CD4-positive, alpha-beta T cell (primary cell): Measurements from ENCODE around the gene MTM1. TPM values are rescaled to one million over a fixed set of nuclear protein-coding genes. Genes with fewer than 3 reads are reported as not detected.

ENCODE experiments used
- ATAC-seq: fragments of 200-7000 bp; cut with Tn5 transposase; one replicate; pipeline ENCODE4 v1.10.0; 2022; ENCODE audit warnings: mild to moderate bottlenecking; ENCODE audit not compliant: poor library complexity
- CTCF ChIA-PET: fragments of 350-600 bp; sonication (Branson Sonifier 250); formaldehyde crosslinking; loops from one replicate; lab custom pipeline; 2021; ENCODE audit warnings: antibody characterized with exemption, inconsistent platforms; lab: Charles Lee
- POLR2A ChIA-PET: fragments of 350-600 bp; sonication (Branson Sonifier 250); formaldehyde crosslinking; loops from one replicate; lab custom pipeline; 2021; ENCODE audit warnings: antibody characterized with exemption, inconsistent platforms; lab: Charles Lee
- DNase-seq, 14 experiments: peaks; one replicate each; pipeline ENCODE4 v3.0.0-alpha.2; 2013 to 2020; ENCODE audit warnings: mixed read lengths in 2 of 14
- H3K27ac ChIP-seq, 2 donors: one replicate each; pipeline versions ENCODE4 v1.5.1 to v1.7.0; 2013; ENCODE audit warnings: low read length in 2 of 2, low read depth in 1 of 2, mild to moderate bottlenecking in 1 of 2
- H3K27me3 ChIP-seq, 2 experiments: 1 replicate in 1 of 2; 2 replicates in 1 of 2; pipeline versions ENCODE4 v1.6.1 to v1.7.0; 2013; ENCODE audit warnings: low read length in 2 of 2, control low read depth in 1 of 2, mild to moderate bottlenecking in 1 of 2, moderate library complexity in 1 of 2; ENCODE audit not compliant: insufficient read depth in 2 of 2, control insufficient read depth in 1 of 2
- H3K36me3 ChIP-seq: one replicate; pipeline ENCODE4 v1.6.1; 2013; ENCODE audit warnings: low read length, control low read depth; ENCODE audit not compliant: insufficient read depth
- H3K4me1 ChIP-seq: one replicate; pipeline ENCODE4 v1.6.1; 2013; ENCODE audit warnings: low read length, control low read depth; ENCODE audit not compliant: insufficient read depth
- H3K4me3 ChIP-seq: one replicate; pipeline ENCODE4 v1.5.1; 2013; ENCODE audit warnings: mild to moderate bottlenecking, low read length, moderate library complexity
- H3K9me3 ChIP-seq, 2 experiments: 1 replicate in 1 of 2; 2 replicates in 1 of 2; pipeline versions ENCODE4 v1.6.1 to v1.7.0; 2013; ENCODE audit warnings: low read length in 2 of 2, mild to moderate bottlenecking in 2 of 2, control low read depth in 1 of 2, moderate library complexity in 1 of 2; ENCODE audit not compliant: control insufficient read depth in 1 of 2, insufficient read depth in 1 of 2
- H3K27ac Mint-ChIP-seq: one replicate; pipeline ENCODE4 v1.8.0; 2020; ENCODE audit warnings: mixed read lengths
- H3K27me3 Mint-ChIP-seq: one replicate; pipeline ENCODE4 v1.8.0; 2021; ENCODE audit warnings: mixed read lengths
- H3K36me3 Mint-ChIP-seq: one replicate; pipeline ENCODE4 v1.8.0; 2021; ENCODE audit warnings: low read depth, mixed read lengths
- H3K4me1 Mint-ChIP-seq: one replicate; pipeline ENCODE4 v1.8.0; 2021; ENCODE audit warnings: low read depth, mixed read lengths
- H3K4me3 Mint-ChIP-seq: one replicate; pipeline ENCODE4 v1.8.0; 2020; ENCODE audit warnings: mild to moderate bottlenecking, mixed read lengths
- H3K9me3 Mint-ChIP-seq: one replicate; pipeline ENCODE4 v1.8.0; 2020; ENCODE audit warnings: mixed read lengths
- CTCF ChIP-seq: fragments of 200-600 bp; IDR thresholded peaks from one replicate; pipeline ENCODE4 v1.8.0; 2022; ENCODE audit warnings: antibody characterized with exemption, mild to moderate bottlenecking
- intact Hi-C, 2 experiments: fragments of 100-400 bp; cut with DNase I in 1 of 2; cut with micrococcal nuclease in 1 of 2; formaldehyde crosslinking; loops; one replicate each; pipeline versions ENCODE4 v1.15.1 to v1.9.0; 2023 to 2025; cut with DNase I, micrococcal nuclease
- total RNA-seq, 174 experiments: library from RNA in 2 of 174; stranded (reverse) in 2 of 174; gene quantifications; one replicate each; pipeline ENCODE4 v1.2.3 and lab custom pipeline; 2021 to 2026

Gene MTM1
- total RNA-seq, 2 experiments from 2014 or later: 20.6 to 26.9 TPM

- DNase-seq: no peak
- Histone ChIP-seq H3K9me3 (no peaks in the 10 kb centered on the region), H3K27me3 (no peaks in the 10 kb centered on the region), H3K4me3 (no peak overlapping the region), H3K36me3 (peaks cover 34% of the 10 kb centered on the region), H3K27ac (no peak overlapping the region), H3K4me1 (no peaks in the 10 kb centered on the region)
- TF ChIP-seq CTCF: no peak
- H3K27me3 Mint-ChIP-seq: no peaks in the 10 kb centered on the region
- no peak overlapping the region for H3K4me3 Mint-ChIP-seq
- no peak overlapping the region for H3K27ac Mint-ChIP-seq
- H3K36me3 Mint-ChIP-seq: peaks cover 67% of the 10 kb centered on the region
- CTCF ChIA-PET: no interaction called here
- H3K9me3 Mint-ChIP-seq: no peaks in the 10 kb centered on the region
- H3K4me1 Mint-ChIP-seq: peaks cover 4% of the 10 kb centered on the region
- POLR2A ChIA-PET: no interaction called here
- ATAC-seq: no peak
- intact Hi-C loops: no loop called here
Measured at GRCh38 chrX:150610446-150610845, 42.0 kb downstream of the MTM1 start.

GRCh38 chrX:150615356-150615755 lies 46.9 kb downstream of the MTM1 start:
- H3K4me1 Mint-ChIP-seq: no peaks in the 10 kb centered on the region
- intact Hi-C loops: no loop called here
- no peak overlapping the region for H3K4me3 ChIP-seq
- no peaks in the 10 kb centered on the region for H3K9me3 Mint-ChIP-seq
- no peaks in the 10 kb centered on the region for H3K4me1 ChIP-seq
- TF ChIP-seq CTCF: no peak
- peaks cover 76% of the 10 kb centered on the region for H3K36me3 Mint-ChIP-seq
- H3K4me3 Mint-ChIP-seq: no peak overlapping the region
- H3K27ac ChIP-seq: no peak overlapping the region
- H3K9me3 ChIP-seq: no peaks in the 10 kb centered on the region
- ATAC-seq (no peak), DNase-seq (no peak)
- CTCF ChIA-PET: no interaction called here
- no peak overlapping the region for H3K27ac Mint-ChIP-seq
- no peaks in the 10 kb centered on the region for H3K27me3 ChIP-seq
- POLR2A ChIA-PET: no interaction called here
- H3K36me3 ChIP-seq: peaks cover 39% of the 10 kb centered on the region
- no peaks in the 10 kb centered on the region for H3K27me3 Mint-ChIP-seq

GRCh38 chrX:150616179-150616862 lies 47.9 kb downstream of the MTM1 start:
- H3K36me3 ChIP-seq: peaks cover 39% of the 10 kb centered on the region
- ATAC-seq (no peak), DNase-seq (no peak)
- Mint-ChIP-seq H3K27ac (no peak overlapping the region), H3K27me3 (no peaks in the 10 kb centered on the region), H3K4me3 (no peak overlapping the region), H3K4me1 (no peaks in the 10 kb centered on the region), H3K9me3 (no peaks in the 10 kb centered on the region), H3K36me3 (peaks cover 75% of the 10 kb centered on the region)
- no peak for TF ChIP-seq CTCF
- H3K9me3 ChIP-seq: no peaks in the 10 kb centered on the region
- no peaks in the 10 kb centered on the region for H3K27me3 ChIP-seq
- H3K4me1 ChIP-seq: no peaks in the 10 kb centered on the region
- ChIA-PET POLR2A (no interaction called here), CTCF (no interaction called here)
- intact Hi-C loops: no loop called here
- no peak overlapping the region for H3K4me3 ChIP-seq
- no peak overlapping the region for H3K27ac ChIP-seq
